Fibroblast of the aortic adventitia (primary cell): ENCODE data around the gene PSAP. TPM values are rescaled to one million over a fixed set of nuclear protein-coding genes. Genes with fewer than 3 reads are reported as not detected.
A peak's percentile ranks its signal among the peaks of the same experiment; 100 is the strongest.

ENCODE experiments used
- DNase-seq: peaks from one replicate; pipeline ENCODE4 v3.0.0-alpha.2; 2010; ENCODE audit warnings: low read depth
- H3K4me3 ChIP-seq: 2 replicates; pipeline ENCODE4 v1.5.1; 2011; ENCODE audit warnings: low read depth, mild to moderate bottlenecking, control low read depth, low read length, moderate library complexity
- total RNA-seq: library from RNA; depleted of rRNA; stranded (reverse); fragments of >200 nt; gene quantifications from 2 replicates; pipeline ENCODE4 v1.2.3, GENCODE V29; 2012; ENCODE audit warnings: low replicate concordance
- TF ChIP-seq, protein P1 (sequence below): IDR thresholded peaks from 2 replicates; pipeline ENCODE4 v1.5.1; 2011; ENCODE audit warnings: mild to moderate bottlenecking, low read length, control low read depth, inconsistent platforms; ENCODE audit not compliant: insufficient read depth

Gene PSAP
- total RNA-seq, 1 donor = 615 TPM

DNA sequence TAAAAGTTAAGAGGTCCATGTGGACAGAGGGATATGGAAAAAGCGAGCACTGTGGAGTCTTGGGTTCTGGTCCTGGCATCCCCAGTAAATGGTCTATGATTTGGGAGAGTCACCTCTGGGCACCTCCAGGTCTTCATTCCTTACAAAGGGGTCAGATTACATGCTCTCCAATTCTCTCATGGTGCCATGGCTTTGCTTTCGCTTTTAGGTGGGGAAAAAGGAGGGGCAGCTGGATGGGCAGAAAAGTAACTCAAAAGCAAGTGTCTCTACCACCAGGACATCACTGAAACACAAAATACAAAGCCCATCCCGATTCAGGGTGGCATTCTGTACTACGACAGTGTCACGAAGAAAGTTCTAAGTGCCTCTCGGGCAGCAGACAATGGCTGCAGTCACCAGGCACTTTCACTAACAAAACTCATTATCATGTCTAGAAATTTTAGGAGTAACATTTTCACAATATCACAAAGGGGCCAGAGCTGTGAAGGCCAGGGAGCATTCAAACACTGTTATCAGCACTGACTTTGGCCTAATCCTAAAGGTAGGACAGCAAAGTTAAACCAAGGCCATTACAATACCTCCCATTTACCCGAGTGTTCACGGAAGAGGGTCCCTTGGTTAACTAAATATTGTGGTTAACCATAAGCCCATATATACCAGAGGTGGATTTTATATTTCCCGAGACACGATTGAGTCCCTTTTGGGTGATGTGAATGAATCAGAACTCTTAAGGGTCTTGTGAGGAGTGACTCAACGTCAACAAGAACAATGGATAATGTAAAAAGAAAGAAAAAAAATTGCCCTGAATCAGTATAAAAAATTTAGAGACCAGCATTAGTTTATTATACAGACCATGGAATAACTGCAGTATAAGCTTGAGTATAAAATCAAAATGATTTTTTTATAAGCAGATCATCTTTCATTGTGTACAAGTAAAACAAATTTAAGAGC is 2.5 kb downstream of the PSAP start:
- peak overlapping the region; percentile 100 for H3K4me3 ChIP-seq
- DNase-seq = peak; percentile 41
- TF ChIP-seq, protein P1, sequence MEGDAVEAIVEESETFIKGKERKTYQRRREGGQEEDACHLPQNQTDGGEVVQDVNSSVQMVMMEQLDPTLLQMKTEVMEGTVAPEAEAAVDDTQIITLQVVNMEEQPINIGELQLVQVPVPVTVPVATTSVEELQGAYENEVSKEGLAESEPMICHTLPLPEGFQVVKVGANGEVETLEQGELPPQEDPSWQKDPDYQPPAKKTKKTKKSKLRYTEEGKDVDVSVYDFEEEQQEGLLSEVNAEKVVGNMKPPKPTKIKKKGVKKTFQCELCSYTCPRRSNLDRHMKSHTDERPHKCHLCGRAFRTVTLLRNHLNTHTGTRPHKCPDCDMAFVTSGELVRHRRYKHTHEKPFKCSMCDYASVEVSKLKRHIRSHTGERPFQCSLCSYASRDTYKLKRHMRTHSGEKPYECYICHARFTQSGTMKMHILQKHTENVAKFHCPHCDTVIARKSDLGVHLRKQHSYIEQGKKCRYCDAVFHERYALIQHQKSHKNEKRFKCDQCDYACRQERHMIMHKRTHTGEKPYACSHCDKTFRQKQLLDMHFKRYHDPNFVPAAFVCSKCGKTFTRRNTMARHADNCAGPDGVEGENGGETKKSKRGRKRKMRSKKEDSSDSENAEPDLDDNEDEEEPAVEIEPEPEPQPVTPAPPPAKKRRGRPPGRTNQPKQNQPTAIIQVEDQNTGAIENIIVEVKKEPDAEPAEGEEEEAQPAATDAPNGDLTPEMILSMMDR = no peak

DNA sequence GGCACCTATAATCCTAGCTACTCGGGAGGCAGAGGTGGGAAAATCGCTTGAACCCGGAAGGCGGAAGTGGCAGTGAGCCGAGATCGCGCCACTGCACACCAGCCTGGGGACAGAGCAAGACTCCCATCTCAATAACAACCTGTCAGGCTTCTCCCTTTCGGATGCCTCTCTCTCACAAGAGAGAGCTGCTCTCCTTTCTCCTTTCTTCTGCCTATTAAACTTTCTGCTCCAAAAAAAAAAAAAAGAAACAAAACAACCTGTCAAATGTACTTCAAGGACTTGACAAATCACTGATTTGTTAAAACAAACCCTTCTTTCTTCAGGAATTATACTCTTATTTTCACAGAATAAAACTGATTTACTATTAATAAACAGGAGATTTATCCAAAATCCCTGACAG is 3.6 kb downstream of the PSAP start:
- H3K4me3 ChIP-seq = no peak overlapping the region
- TF ChIP-seq, protein P1 = no peak
- DNase-seq = no peak

DNA sequence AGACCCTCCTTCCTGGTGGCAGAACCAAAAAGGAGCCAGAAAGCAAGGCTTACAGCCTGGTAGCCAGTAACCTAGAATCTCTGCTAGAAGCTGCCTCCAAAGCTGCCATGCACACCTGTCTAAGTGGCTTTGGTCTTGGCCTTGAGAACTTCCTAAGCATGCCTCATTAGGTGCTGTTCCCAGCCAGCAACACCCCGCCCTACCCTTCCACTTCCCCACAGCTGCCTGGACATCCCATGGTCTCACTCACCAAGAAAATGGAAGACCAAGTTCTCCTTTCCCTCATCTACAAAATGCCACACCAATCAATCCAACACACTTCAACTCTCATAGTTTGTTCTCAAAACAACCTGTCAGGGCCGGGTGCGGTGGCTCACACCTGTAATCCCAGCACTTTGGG is 4.2 kb downstream of the PSAP start:
- DNase-seq = no peak
- H3K4me3 ChIP-seq = no peak overlapping the region
- TF ChIP-seq, protein P1 = no peak

DNA sequence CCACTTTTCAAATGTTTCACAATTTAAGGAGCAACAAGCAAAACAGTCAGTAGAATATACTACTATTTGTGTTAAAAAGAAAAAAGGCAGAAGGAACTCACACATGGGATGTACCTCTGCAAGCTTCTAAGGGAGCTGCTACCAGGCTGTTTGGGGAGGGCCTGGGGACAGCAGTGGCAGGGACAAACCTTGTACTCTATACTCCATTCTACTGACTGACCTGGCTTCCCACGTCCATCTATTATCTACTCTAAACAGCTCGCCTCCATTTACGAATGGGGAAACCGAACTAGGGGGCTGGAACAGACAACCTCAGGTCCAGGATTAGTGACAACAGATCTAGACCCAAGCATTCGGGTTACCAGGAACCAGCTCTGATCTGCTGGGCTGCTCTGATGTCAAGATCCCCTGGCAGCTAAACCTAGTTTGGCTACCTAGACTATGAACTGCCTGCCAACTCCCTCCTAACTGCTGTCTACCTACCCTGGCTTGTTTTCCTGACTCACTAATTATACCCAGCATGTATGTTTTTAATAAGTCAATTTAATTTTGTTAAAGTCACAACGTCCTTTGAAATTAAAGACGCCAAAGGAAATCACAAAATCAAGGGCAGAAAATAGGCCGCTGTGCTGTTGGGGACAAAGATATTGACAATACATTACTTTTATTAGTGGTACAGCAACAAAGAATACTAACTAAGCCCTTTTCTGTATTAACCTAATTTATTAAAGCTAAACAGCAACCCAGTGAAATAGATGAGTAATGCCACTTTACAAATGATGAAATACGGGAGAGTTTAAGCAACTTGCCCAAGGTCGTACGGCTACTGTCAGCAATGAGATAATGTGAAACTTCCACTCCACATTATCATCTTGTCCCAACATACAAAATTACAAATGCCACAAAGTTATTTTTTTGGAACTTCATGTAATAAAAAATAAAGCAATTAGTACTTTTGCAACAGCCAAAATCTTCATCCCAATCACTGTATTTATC is 5.3 kb downstream of the PSAP start:
- TF ChIP-seq, protein P1 = no peak
- no peak overlapping the region for H3K4me3 ChIP-seq
- DNase-seq = no peak

DNA sequence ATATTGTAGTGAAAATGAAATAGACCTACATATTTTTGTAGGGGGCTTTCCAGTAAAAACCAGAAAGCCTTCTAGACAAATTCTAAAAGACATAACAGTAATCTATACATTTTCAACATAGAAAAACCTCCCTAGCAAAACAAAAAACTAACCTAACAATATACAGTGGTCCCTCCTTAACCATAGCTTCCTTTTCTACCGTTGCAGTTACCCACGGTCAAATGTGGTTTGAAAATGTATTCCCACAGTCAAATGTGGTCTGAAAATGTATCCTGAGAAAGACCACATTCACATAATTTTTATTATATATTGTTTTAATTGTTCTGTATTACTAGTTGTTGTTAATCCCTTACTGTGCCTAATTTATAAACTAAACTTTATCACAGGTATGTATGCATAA is 6.4 kb downstream of the PSAP start:
- DNase-seq = no peak
- no peak overlapping the region for H3K4me3 ChIP-seq
- TF ChIP-seq, protein P1 = no peak

DNA sequence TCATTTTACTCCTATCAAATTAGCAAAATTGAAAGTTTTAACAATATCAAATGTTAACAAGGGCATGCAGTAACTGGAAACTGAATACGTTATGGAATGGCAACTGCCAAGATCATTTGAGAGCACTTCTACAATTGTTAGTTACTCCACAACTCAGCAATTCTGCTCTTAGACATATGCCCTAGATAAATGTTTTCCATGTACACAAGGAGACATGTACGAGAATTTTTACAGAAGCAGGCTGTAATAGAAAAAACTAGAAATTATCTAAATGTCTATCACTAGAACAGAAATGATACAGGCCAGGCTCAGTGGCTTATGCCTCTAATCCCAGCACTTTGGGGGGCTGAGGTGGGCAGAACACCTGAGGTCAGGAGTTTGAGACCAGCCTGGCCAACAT is 7.0 kb downstream of the PSAP start:
- TF ChIP-seq, protein P1 = no peak
- H3K4me3 ChIP-seq = no peak overlapping the region
- DNase-seq = no peak
